ENCODE results near the gene AGMAT.

- TF ChIP-seq, protein P1, sequence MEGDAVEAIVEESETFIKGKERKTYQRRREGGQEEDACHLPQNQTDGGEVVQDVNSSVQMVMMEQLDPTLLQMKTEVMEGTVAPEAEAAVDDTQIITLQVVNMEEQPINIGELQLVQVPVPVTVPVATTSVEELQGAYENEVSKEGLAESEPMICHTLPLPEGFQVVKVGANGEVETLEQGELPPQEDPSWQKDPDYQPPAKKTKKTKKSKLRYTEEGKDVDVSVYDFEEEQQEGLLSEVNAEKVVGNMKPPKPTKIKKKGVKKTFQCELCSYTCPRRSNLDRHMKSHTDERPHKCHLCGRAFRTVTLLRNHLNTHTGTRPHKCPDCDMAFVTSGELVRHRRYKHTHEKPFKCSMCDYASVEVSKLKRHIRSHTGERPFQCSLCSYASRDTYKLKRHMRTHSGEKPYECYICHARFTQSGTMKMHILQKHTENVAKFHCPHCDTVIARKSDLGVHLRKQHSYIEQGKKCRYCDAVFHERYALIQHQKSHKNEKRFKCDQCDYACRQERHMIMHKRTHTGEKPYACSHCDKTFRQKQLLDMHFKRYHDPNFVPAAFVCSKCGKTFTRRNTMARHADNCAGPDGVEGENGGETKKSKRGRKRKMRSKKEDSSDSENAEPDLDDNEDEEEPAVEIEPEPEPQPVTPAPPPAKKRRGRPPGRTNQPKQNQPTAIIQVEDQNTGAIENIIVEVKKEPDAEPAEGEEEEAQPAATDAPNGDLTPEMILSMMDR (conservative IDR thresholded peaks at IDR 0.05 in 1 of 2, IDR thresholded peaks at IDR 0.05 in 1 of 2; ENCODE audit: low read depth in 1 of 2, low read length in 2 of 2), result no peak
- TF ChIP-seq EZH2 (IDR thresholded peaks at IDR 0.05; ENCODE audit: low read length, missing control alignments), result no peak
These were observed 41.6 kb upstream of the AGMAT start for GRCh38 chr1:15626269-15626950.
